Right atrium auricular region (tissue), 2 donors: Measurements from ENCODE around the gene LAS1L. TPM values are rescaled to one million over a fixed set of nuclear protein-coding genes. Genes with fewer than 3 reads are reported as not detected.

Experiments used
- DNase-seq: peaks from one replicate; pipeline ENCODE4 v3.0.0-alpha.2; 2019; ENCODE audit warnings: low spot score
- H3K27ac ChIP-seq, 2 donors: fragments of 200-600 bp; sonication (generic); 1 replicate in 1 of 2; 2 replicates in 1 of 2; pipeline ENCODE4 v1.5.1; 2016 to 2019
- H3K27me3 ChIP-seq, 2 donors: fragments of 200-600 bp; sonication (generic); one replicate each; pipeline versions ENCODE4 v1.5.1 to v1.6.0; 2017 to 2019
- H3K36me3 ChIP-seq: fragments of 200-600 bp; sonication (generic); one replicate; pipeline ENCODE4 v1.5.1; 2016
- H3K4me1 ChIP-seq, 2 donors: fragments of 200-600 bp; sonication (generic); one replicate each; pipeline versions ENCODE4 v1.5.1 to v1.6.0; 2017 to 2019
- H3K4me3 ChIP-seq, 2 donors: fragments of 200-600 bp; sonication (generic); 1 replicate in 1 of 2; 2 replicates in 1 of 2; pipeline ENCODE4 v1.5.1; 2017 to 2019; ENCODE audit warnings: mild to moderate bottlenecking in 1 of 2, moderate library complexity in 1 of 2
- H3K9me3 ChIP-seq, 2 donors: fragments of 200-600 bp; sonication (generic); one replicate each; pipeline ENCODE4 v1.5.1; 2019
- total RNA-seq, 2 donors: library from RNA; depleted of rRNA; stranded (reverse); fragments of >200 nt; gene quantifications; one replicate each; pipeline ENCODE4 v1.1.0, GENCODE V29; 2016
- TF ChIP-seq, protein P1 (sequence below), 2 donors: fragments of 200-600 bp; sonication (generic); IDR thresholded peaks; one replicate each; pipeline ENCODE4 v1.5.1; 2019; ENCODE audit warnings: antibody characterized with exemption in 2 of 2

Gene LAS1L
- total RNA-seq, 2 donors from 2014 or later: 7.9 to 11.1 TPM

DNA sequence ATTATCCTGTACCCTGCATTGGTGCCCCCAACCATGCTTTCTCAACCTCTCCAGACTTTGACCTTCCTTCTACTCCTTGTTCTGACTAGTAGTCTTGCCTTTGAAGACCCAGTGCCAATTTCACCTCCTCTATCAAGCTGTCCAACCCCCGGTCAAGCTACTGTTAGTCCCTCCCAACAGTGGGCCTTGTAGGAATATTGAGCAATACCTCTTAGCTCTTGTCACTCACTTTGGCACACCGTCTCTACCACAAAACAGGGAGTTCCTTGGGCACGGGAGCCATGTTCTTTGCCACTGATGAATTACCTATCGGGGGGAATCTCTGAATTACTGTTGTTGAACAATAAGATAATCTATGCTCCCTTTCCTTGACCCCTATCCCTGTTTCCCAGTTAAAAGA is 25.2 kb downstream of the LAS1L start:
- Histone ChIP-seq H3K36me3 (no peaks in the 10 kb centered on the region), H3K4me1 (no peaks in the 10 kb centered on the region), H3K9me3 (no peaks in the 10 kb centered on the region), H3K27ac (no peak overlapping the region), H3K27me3 (no peaks in the 10 kb centered on the region), H3K4me3 (no peak overlapping the region)
- no peak for DNase-seq
- TF ChIP-seq, protein P1, sequence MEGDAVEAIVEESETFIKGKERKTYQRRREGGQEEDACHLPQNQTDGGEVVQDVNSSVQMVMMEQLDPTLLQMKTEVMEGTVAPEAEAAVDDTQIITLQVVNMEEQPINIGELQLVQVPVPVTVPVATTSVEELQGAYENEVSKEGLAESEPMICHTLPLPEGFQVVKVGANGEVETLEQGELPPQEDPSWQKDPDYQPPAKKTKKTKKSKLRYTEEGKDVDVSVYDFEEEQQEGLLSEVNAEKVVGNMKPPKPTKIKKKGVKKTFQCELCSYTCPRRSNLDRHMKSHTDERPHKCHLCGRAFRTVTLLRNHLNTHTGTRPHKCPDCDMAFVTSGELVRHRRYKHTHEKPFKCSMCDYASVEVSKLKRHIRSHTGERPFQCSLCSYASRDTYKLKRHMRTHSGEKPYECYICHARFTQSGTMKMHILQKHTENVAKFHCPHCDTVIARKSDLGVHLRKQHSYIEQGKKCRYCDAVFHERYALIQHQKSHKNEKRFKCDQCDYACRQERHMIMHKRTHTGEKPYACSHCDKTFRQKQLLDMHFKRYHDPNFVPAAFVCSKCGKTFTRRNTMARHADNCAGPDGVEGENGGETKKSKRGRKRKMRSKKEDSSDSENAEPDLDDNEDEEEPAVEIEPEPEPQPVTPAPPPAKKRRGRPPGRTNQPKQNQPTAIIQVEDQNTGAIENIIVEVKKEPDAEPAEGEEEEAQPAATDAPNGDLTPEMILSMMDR (IDR thresholded peaks at IDR 0.05): no peak

DNA sequence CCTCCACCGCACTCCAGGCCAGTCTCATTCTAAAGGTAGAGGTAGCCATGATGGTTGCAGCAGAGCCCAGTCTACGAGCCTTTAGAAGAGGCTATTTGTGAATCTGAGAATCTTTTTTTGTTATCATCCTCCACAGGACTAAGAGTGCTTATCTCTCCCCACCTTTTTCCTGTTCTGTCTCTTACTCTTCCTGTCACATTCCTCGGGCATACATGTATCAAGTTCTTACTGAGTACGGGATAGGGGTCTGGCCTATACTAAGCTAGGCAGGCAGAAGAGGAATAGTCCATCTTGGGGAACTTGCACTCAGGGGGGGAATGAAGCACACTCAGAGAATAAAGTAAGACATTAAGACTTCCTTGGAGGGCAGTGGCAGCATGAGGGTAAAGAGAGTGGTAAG is 25.7 kb downstream of the LAS1L start:
- Histone ChIP-seq H3K9me3 (no peaks in the 10 kb centered on the region), H3K36me3 (no peaks in the 10 kb centered on the region), H3K27ac (no peak overlapping the region), H3K27me3 (no peaks in the 10 kb centered on the region), H3K4me3 (no peak overlapping the region), H3K4me1 (no peaks in the 10 kb centered on the region)
- TF ChIP-seq, protein P1 (IDR thresholded peaks at IDR 0.05): no peak
- no peak for DNase-seq

DNA sequence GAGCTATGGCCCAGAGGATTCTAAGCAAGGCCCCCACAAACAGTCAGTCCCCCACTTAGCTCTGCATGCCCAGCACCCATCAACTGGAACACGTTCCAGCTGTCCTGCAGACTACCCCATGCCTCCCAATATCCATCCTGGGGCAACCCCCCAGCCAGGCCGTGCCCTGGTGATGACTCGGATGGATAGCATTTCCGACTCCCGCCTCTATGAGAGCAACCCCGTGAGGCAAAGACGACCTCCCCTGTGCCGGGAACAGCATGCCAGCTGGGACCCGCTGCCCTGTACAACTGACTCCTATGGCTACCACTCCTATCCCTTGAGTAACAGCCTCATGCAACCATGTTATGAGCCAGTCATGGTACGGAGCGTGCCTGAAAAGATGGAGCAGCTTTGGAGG is 32.0 kb downstream of the LAS1L start:
- H3K4me1 ChIP-seq: no peaks in the 10 kb centered on the region
- no peaks in the 10 kb centered on the region for H3K36me3 ChIP-seq
- H3K27ac ChIP-seq: no peak overlapping the region
- H3K4me3 ChIP-seq: no peak overlapping the region
- DNase-seq: no peak
- no peaks in the 10 kb centered on the region for H3K27me3 ChIP-seq
- H3K9me3 ChIP-seq: no peaks in the 10 kb centered on the region
- TF ChIP-seq, protein P1 (IDR thresholded peaks at IDR 0.05): no peak

DNA sequence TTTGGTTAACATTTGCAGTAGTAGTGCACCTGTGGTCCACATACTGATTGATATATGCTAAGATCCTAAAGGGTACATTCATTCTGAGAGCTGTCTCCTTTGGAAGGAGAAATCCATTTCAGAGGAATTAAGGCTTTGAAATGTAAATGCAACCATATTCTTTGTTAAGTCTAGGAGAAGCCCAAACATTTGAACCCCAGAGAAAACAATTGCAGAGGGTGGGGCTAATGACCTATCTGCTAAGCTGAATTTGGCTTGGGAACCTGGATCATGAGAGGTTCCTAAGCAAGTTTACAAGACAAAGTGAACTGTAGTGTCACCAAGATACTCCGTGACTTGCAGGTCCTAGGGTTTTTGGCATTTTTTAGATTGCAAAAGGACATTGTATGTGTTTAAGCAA is 41.2 kb downstream of the LAS1L start:
- H3K4me3 ChIP-seq: no peak overlapping the region
- H3K36me3 ChIP-seq: no peaks in the 10 kb centered on the region
- H3K9me3 ChIP-seq: no peaks in the 10 kb centered on the region
- no peak for DNase-seq
- H3K4me1 ChIP-seq: no peaks in the 10 kb centered on the region
- H3K27me3 ChIP-seq: no peaks in the 10 kb centered on the region
- TF ChIP-seq, protein P1 (IDR thresholded peaks at IDR 0.05): no peak
- no peak overlapping the region for H3K27ac ChIP-seq

DNA sequence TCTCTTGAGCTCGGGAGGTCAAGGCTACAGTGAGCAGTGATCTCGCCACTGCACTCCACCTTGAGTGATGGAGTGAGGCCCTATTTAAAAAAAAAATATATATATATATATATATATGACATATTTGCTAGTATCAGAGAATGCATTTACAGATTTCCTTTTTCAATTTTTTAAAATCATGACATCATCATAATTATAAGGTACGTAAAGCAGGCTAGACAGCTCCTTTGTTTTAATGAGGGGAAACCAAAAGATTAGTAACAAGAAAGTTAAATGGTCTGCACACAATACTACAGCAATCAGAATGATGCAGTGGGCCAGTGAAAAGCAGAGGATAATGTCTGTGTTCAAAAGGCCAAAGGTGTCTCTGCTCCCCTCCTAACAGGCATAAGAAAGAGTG is 43.0 kb downstream of the LAS1L start:
- Histone ChIP-seq H3K9me3 (no peaks in the 10 kb centered on the region), H3K4me1 (no peaks in the 10 kb centered on the region), H3K27ac (no peak overlapping the region), H3K4me3 (no peak overlapping the region), H3K27me3 (no peaks in the 10 kb centered on the region), H3K36me3 (no peaks in the 10 kb centered on the region)
- TF ChIP-seq, protein P1 (IDR thresholded peaks at IDR 0.05): no peak
- DNase-seq: no peak

DNA sequence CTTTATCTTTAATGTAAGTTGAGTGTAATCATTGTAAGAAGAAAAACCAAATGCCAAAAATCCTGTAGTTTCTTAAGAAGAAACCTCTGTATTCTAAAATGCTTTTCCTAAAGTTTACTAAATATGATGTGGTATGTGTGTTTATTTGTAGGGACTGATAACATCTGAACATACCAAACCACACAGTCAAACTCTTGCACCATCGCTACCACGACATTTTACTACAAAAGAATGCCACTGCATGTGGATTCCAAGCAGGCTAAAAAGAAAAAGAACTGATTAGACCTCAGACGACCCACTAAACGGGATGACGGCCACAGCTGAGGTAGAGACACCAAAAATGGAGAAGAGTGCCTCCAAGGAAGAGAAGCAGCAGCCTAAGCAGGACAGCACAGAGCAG is 46.1 kb downstream of the LAS1L start:
- Histone ChIP-seq H3K27ac (no peak overlapping the region), H3K27me3 (no peaks in the 10 kb centered on the region), H3K4me3 (no peak overlapping the region), H3K36me3 (no peaks in the 10 kb centered on the region), H3K4me1 (no peaks in the 10 kb centered on the region), H3K9me3 (no peaks in the 10 kb centered on the region)
- TF ChIP-seq, protein P1 (IDR thresholded peaks at IDR 0.05): no peak
- no peak for DNase-seq
